Astrocyte of the spinal cord (primary cell): ENCODE measurements around the gene SCYGR4.
A peak's percentile ranks its signal among the peaks of the same experiment; 100 is the strongest.

Experiments
- DNase-seq: peaks from one replicate; pipeline ENCODE4 v3.0.0; 2011; ENCODE audit warnings: low read depth, low spot score
- H3K4me3 ChIP-seq: 2 replicates; pipeline ENCODE4 v1.5.1; 2011; ENCODE audit warnings: low read depth, mild to moderate bottlenecking, low read length, moderate library complexity
- in situ Hi-C: cut with HindIII; loops from 2 replicates; pipeline ENCODE4 v1.10.0; 2017; ENCODE audit warnings: low sequenced_read_pairs
- TF ChIP-seq, protein P1 (sequence below): IDR thresholded peaks from 2 replicates; pipeline ENCODE4 v1.5.1; 2012; ENCODE audit warnings: low read depth, mild to moderate bottlenecking, low read length, inconsistent platforms

The SCYGR4 gene

DNA sequence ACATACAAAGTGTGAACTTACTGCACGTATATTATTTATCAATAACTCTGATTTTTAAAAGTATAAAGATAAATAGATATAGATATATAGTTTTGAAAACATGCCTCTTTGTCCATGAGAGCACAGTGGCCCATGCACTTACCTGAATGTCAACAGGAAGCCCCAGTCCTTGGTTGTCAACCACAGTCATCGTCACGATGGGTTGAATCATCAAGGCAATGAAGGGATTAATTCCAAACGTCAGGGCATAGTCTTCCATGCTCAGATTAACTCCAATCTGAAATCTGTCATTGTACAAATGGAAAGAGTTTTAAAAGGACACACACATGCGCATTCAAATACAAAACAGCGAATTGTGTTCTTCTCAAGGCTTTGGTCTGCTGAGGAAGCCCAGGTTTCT, 15.5 kb downstream of the SCYGR4 start:
- in situ Hi-C loops = no loop called here
- no peak for DNase-seq
- TF ChIP-seq, protein P1, sequence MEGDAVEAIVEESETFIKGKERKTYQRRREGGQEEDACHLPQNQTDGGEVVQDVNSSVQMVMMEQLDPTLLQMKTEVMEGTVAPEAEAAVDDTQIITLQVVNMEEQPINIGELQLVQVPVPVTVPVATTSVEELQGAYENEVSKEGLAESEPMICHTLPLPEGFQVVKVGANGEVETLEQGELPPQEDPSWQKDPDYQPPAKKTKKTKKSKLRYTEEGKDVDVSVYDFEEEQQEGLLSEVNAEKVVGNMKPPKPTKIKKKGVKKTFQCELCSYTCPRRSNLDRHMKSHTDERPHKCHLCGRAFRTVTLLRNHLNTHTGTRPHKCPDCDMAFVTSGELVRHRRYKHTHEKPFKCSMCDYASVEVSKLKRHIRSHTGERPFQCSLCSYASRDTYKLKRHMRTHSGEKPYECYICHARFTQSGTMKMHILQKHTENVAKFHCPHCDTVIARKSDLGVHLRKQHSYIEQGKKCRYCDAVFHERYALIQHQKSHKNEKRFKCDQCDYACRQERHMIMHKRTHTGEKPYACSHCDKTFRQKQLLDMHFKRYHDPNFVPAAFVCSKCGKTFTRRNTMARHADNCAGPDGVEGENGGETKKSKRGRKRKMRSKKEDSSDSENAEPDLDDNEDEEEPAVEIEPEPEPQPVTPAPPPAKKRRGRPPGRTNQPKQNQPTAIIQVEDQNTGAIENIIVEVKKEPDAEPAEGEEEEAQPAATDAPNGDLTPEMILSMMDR = no peak
- no peak overlapping the region for H3K4me3 ChIP-seq

DNA sequence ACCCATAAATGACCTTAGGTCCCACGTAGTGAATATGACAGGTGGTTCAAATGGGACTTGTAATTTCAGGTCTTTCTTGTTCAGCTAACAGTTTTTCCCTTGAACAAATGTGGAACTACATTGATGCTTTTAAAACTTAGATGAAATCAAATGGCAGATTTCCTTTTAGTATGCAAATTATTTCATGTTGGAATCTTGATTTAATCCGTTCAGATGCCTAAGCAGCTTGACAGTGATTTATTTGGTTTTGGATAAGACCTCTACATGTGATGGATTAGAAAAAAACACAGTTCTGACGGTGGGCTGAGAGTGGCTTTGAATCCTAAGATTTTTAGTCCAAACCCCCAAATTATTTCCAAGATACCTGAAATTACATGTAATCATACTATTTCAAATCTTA, 16.9 kb downstream of the SCYGR4 start:
- no peak overlapping the region for H3K4me3 ChIP-seq
- DNase-seq = no peak
- TF ChIP-seq, protein P1 = no peak
- in situ Hi-C loops = no loop called here

DNA sequence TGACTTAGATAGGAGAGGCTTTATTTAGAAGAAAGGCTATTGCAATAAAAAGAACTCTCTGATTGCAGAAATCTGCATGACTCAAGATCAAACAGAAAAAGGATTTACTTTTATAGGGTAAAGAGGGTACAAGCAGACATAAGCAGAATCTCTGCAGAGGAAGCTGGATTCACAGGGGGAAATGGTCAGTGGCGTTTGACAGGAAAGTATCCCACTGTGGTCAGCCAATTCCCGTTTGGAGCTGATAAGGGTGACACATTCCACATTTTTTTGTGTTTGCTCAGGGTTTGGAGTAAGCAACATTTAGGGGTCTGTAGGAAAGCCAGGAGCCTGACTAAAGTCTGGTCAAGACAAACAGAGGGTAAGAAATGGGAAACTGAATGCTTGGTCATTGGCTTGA, 25.4 kb downstream of the SCYGR4 start:
- DNase-seq = peak; percentile 8
- in situ Hi-C loops = no loop called here
- H3K4me3 ChIP-seq = no peak overlapping the region
- TF ChIP-seq, protein P1 = no peak

DNA sequence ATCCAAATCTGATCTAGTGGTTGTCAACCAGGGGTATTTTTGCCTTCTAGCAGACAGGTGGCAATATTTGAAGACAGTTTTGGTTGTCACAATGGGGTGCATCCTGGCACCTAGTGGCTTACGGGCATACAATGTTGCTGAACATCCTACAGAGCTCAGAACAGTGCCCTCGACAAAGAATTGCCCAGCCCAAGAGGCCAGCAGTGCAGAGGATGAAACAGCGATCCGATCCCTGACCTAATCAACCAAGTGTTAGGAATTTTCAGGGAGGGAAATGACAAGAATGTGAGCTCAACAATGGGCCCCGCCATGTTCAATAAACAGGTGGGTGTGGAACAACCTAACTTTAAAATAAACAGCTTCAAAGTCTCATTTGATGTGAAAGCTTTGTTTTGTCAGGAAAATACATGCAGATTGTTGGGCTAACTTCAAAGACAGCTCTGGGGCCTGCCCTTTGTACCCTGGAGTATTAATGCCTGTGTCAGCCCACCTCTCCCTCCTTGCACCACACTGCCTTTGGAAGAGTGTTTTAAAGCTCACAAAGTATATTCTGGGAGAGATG, 26.8 kb downstream of the SCYGR4 start:
- TF ChIP-seq, protein P1 = no peak

DNA sequence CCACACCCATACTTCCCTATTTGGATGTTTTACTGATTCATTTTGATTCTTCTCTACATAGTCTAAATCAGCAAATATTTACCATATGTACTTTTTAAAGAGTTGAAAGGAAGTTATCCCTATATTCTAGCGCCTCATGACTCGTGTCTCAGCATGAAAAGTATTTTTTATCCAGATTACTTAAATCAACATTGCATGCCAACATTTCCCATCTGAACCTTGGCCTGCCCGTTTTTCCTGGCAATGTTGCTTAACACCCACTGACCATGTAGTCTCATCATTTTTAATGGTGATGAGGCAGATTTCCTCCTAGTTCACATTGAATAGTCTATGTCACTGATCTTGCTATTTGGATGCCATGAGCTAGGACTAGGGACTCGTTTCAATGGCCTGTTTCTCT, 36.1 kb downstream of the SCYGR4 start:
- in situ Hi-C loops = no loop called here
- DNase-seq = no peak

More for the DNA sequence above, 26.8 kb downstream of the SCYGR4 start:
- no peak for DNase-seq
- no peak overlapping the region for H3K4me3 ChIP-seq
- in situ Hi-C loops = no loop called here

DNA sequence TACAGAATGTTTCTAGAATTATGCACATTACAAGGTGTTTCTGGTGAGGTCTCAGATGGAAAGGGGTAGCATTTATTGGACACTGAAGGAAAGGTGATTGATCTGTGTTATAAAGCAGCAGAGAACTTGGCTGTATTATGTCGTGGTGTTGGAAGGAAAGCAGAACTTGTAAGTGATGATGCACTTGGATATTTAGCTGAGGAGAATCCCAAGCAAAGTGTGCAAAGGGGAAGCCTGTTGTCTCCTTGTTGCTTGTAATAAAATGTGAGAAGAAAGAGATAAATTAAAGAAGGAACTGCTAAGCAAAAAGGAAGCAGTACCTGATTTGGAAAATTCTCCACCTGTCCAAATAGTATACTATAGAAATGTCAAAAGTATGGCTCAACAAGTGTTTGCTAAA, 37.1 kb downstream of the SCYGR4 start:
- TF ChIP-seq, protein P1 = no peak
- H3K4me3 ChIP-seq = no peak overlapping the region
- in situ Hi-C loops = no loop called here
- no peak for DNase-seq

More for the DNA sequence above, 36.1 kb downstream of the SCYGR4 start:
- no peak overlapping the region for H3K4me3 ChIP-seq
- TF ChIP-seq, protein P1 = no peak
